Karpas-422 (cell line): Measurements from ENCODE around the gene SPARCL1. TPM values are rescaled to one million over a fixed set of nuclear protein-coding genes. Genes with fewer than 3 reads are reported as not detected.

Source experiments
- DNase-seq: peaks from one replicate; pipeline ENCODE4 v3.0.0-alpha.2; 2015
- H2AFZ ChIP-seq: fragments of 200-600 bp; sonication (generic); 2 replicates; pipeline ENCODE4 v1.6.1; 2014; ENCODE audit warnings: antibody characterized with exemption, low read length, mixed read lengths
- H3K27ac ChIP-seq: fragments of 200-600 bp; sonication (generic); 2 replicates; pipeline ENCODE4 v1.5.1; 2014; ENCODE audit warnings: mild to moderate bottlenecking, low read length, moderate library complexity
- H3K27me3 ChIP-seq: fragments of 200-600 bp; sonication (generic); 2 replicates; pipeline ENCODE4 v1.6.1; 2014; ENCODE audit warnings: low read length, mixed read lengths
- H3K36me3 ChIP-seq: fragments of 200-600 bp; sonication (generic); 2 replicates; pipeline ENCODE4 v1.6.1; 2014; ENCODE audit warnings: low read length, mixed read lengths; ENCODE audit not compliant: insufficient read depth
- H3K4me1 ChIP-seq: fragments of 200-600 bp; sonication (generic); 2 replicates; pipeline ENCODE4 v1.6.1; 2014; ENCODE audit warnings: mild to moderate bottlenecking, low read length, mixed read lengths
- H3K4me2 ChIP-seq: fragments of 200-600 bp; sonication (generic); 2 replicates; pipeline ENCODE4 v1.6.1; 2014; ENCODE audit warnings: low read length, low read depth, mild to moderate bottlenecking; ENCODE audit not compliant: poor library complexity, severe bottlenecking
- H3K4me3 ChIP-seq: fragments of 200-600 bp; sonication (generic); 2 replicates; pipeline ENCODE4 v1.5.1; 2014; ENCODE audit warnings: mild to moderate bottlenecking, antibody characterized with exemption, low read length, mixed read lengths
- H3K79me2 ChIP-seq: fragments of 200-600 bp; sonication (generic); 2 replicates; pipeline ENCODE4 v1.6.1; 2014; ENCODE audit warnings: mild to moderate bottlenecking, low read length, mixed read lengths
- H3K9ac ChIP-seq: fragments of 200-600 bp; sonication (generic); 2 replicates; pipeline ENCODE4 v1.6.0; 2014; ENCODE audit warnings: low read length
- H3K9me2 ChIP-seq: fragments of 200-600 bp; sonication (generic), shearing (Covaris generic); replicated peaks from 2 replicates; pipeline ENCODE4 v1.6.0; 2014; ENCODE audit warnings: mild to moderate bottlenecking, low read length, moderate library complexity; ENCODE audit not compliant: insufficient read depth
- H3K9me3 ChIP-seq: fragments of 300-700, 200-600 bp; sonication (generic); 2 replicates; pipeline ENCODE4 v1.6.1; 2014; ENCODE audit warnings: low read length, mixed read lengths
- H4K20me1 ChIP-seq: fragments of 200-600 bp; sonication (generic); 2 replicates; pipeline ENCODE4 v1.6.1; 2014; ENCODE audit warnings: mild to moderate bottlenecking, antibody characterized with exemption, low read length, low read depth; ENCODE audit not compliant: insufficient read depth
- total RNA-seq: library from RNA; depleted of rRNA; stranded (reverse); fragments of >200 nt; shearing (Covaris generic); gene quantifications from 2 replicates; pipeline ENCODE4 v1.2.3, GENCODE V29; 2014; ENCODE audit warnings: low replicate concordance

SPARCL1 gene
- total RNA-seq, 1 experiment from 2014 or later = 0.11 TPM

DNA sequence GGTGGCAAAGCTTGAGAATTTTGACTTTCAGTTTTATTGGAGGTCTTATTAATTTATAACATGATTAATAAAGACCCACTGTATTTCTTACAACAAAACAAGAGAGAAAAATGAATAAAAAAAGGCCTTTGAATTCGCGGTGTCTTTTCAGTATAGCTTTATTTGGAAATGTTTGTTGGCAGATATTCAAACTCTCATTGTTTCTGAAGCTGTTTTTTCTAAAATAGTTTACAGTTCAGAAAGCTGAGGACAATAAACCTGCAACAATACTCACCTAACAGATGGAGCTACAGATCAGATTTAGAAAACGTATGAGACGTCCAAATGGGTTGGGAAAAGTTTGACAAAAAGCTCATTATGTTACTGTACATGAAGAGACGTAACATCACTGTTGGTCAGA lies 2.4 kb upstream of the SPARCL1 start:
- H3K4me2 ChIP-seq = no peak overlapping the region
- no peaks in the 10 kb centered on the region for H3K9me3 ChIP-seq

DNA sequence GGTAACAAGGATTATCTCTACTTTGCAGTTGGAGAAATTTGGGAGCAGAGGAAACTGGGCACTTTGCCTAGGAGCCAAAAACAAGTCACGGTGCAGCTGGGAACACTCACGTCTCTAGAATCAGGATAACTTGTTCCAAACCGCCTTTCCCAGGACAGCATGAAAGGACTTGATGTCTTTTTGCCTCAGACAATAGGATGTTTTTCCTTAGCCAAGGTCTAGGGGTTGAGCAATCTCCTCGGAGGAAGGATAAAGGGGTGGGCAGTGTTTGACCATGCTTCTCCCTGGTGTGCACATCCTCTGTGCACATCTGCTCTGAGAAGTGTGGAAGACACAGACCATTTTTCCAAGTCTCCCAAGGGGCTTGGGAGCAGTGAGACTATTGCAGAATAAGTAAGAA lies 1.7 kb upstream of the SPARCL1 start:
- Histone ChIP-seq H3K9me2 (no peaks in the 10 kb centered on the region), H3K4me2 (no peak overlapping the region), H3K79me2 (no peaks in the 10 kb centered on the region), H3K4me1 (peaks cover 32% of the 10 kb centered on the region), H4K20me1 (no peaks in the 10 kb centered on the region), H3K27me3 (no peaks in the 10 kb centered on the region), H3K27ac (no peak overlapping the region), H2AFZ (no peak overlapping the region), H3K36me3 (no peaks in the 10 kb centered on the region), H3K9me3 (no peaks in the 10 kb centered on the region), H3K9ac (no peak overlapping the region), H3K4me3 (no peak overlapping the region)
- no peak for DNase-seq

More for the DNA sequence above, 2.4 kb upstream of the SPARCL1 start:
- H3K4me3 ChIP-seq = no peak overlapping the region
- H4K20me1 ChIP-seq = no peaks in the 10 kb centered on the region
- no peaks in the 10 kb centered on the region for H3K36me3 ChIP-seq
- no peak overlapping the region for H2AFZ ChIP-seq
- peaks cover 32% of the 10 kb centered on the region for H3K4me1 ChIP-seq
- no peak for DNase-seq
- H3K9me2 ChIP-seq = no peaks in the 10 kb centered on the region
- no peaks in the 10 kb centered on the region for H3K79me2 ChIP-seq
- H3K27me3 ChIP-seq = no peaks in the 10 kb centered on the region
- H3K27ac ChIP-seq = no peak overlapping the region
- H3K9ac ChIP-seq = no peak overlapping the region

- Histone ChIP-seq H2AFZ (no peak overlapping the region), H3K79me2 (no peaks in the 10 kb centered on the region)
- DNase-seq = peak; percentile 51
These were observed 1.1 kb upstream of the SPARCL1 start for GRCh38 chr4:87530229-87530628.

DNA sequence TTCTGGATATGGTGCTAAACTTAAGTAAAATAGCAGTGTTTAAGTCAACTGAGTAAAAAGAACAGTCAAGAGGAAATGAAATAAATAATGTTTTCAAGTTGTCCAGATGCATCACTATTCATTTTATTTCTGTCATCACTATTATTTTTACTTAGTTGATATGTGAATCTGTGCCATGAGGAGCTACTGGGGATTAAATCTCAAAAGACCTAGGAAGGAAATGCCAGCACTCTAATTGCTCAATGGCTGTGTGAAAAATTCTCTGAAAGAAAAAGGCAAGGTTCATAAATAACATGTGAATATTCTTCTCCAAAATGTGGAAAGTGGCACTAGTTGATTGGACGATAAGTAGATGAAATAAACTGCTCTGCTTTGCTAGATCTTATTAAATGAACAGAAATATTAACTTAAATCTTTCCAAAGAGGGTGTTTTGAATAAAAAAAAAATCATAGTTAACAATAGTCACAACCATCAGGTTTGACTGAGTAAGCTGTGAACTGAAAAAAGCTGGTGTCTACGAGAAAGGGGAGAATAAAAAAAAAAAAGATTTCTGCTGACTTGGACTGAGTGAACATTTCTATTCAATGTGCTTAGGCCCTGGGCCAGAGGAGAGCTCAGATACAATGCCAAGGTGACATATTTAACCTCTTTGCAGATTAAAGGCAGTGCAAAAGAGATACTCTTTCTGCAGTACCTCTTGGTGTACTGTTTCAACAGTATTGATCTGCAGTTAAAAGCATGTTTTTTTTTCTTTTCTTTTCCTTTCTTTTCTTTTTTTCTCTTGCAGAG lies 1.6 kb downstream of the SPARCL1 start:
- peaks cover 4% of the 10 kb centered on the region; the same call in 1 of the 2 replicates for H3K9me3 ChIP-seq
- no peak for DNase-seq
- no peak overlapping the region for H3K27ac ChIP-seq

More at GRCh38 chr4:87530229-87530628, 1.1 kb upstream of the SPARCL1 start:
- H3K4me1 ChIP-seq = peaks cover 32% of the 10 kb centered on the region
- H3K9ac ChIP-seq = no peak overlapping the region
- no peaks in the 10 kb centered on the region for H3K27me3 ChIP-seq
- H4K20me1 ChIP-seq = no peaks in the 10 kb centered on the region
- peak overlapping the region; percentile 31 for H3K4me2 ChIP-seq
- no peaks in the 10 kb centered on the region for H3K36me3 ChIP-seq
- H3K9me2 ChIP-seq = no peaks in the 10 kb centered on the region
- no peak overlapping the region for H3K27ac ChIP-seq
- no peaks in the 10 kb centered on the region for H3K9me3 ChIP-seq
- no peak overlapping the region for H3K4me3 ChIP-seq

GRCh38 chr4:87525636-87526295 lies 3.4 kb downstream of the SPARCL1 start:
- Histone ChIP-seq H4K20me1 (no peaks in the 10 kb centered on the region), H3K27ac (no peak overlapping the region), H3K79me2 (no peaks in the 10 kb centered on the region), H3K9me3 (peaks cover 4% of the 10 kb centered on the region; the same call in 1 of the 2 replicates), H2AFZ (no peak overlapping the region), H3K36me3 (no peaks in the 10 kb centered on the region), H3K27me3 (no peaks in the 10 kb centered on the region), H3K4me2 (no peak overlapping the region), H3K4me1 (peaks cover 67% of the 10 kb centered on the region), H3K9me2 (no peaks in the 10 kb centered on the region), H3K9ac (no peak overlapping the region), H3K4me3 (no peak overlapping the region)
- DNase-seq = no peak

More for the DNA sequence above, 1.6 kb downstream of the SPARCL1 start:
- Histone ChIP-seq H3K4me1 (peaks cover 48% of the 10 kb centered on the region), H4K20me1 (no peaks in the 10 kb centered on the region), H3K27me3 (no peaks in the 10 kb centered on the region), H3K9ac (no peak overlapping the region), H3K4me3 (no peak overlapping the region), H3K4me2 (peak overlapping the region; percentile 31), H3K36me3 (no peaks in the 10 kb centered on the region), H2AFZ (no peak overlapping the region), H3K9me2 (no peaks in the 10 kb centered on the region), H3K79me2 (no peaks in the 10 kb centered on the region)

DNA sequence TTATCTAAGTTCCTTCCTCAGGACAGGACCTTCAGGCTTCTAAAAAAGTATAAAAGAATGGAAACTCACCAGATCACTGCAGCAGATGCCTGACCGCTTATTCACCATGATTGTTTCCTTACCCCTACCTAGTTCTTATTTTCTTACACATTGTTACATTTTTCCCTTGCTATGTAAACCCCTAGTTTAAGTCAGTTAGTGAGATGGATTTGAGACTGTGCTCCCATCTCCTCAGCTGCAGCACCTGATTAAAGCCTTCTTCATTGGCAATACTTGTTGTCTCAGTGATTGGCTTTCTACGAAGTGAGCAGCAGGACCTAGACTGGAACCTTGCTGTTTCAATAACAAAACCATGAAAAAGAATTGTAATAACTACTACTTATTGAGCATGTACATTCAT lies 4.7 kb downstream of the SPARCL1 start:
- no peaks in the 10 kb centered on the region for H3K9me2 ChIP-seq
- no peak overlapping the region for H3K9ac ChIP-seq
- H3K4me2 ChIP-seq = no peak overlapping the region
- H3K4me3 ChIP-seq = no peak overlapping the region
- H4K20me1 ChIP-seq = no peaks in the 10 kb centered on the region
- H3K27ac ChIP-seq = no peak overlapping the region
- H3K9me3 ChIP-seq = peaks cover 4% of the 10 kb centered on the region; the same call in 1 of the 2 replicates
- H3K36me3 ChIP-seq = no peaks in the 10 kb centered on the region
- no peaks in the 10 kb centered on the region for H3K79me2 ChIP-seq
- DNase-seq = no peak
- peaks cover 70% of the 10 kb centered on the region for H3K4me1 ChIP-seq
- no peak overlapping the region for H2AFZ ChIP-seq
- no peaks in the 10 kb centered on the region for H3K27me3 ChIP-seq

DNA sequence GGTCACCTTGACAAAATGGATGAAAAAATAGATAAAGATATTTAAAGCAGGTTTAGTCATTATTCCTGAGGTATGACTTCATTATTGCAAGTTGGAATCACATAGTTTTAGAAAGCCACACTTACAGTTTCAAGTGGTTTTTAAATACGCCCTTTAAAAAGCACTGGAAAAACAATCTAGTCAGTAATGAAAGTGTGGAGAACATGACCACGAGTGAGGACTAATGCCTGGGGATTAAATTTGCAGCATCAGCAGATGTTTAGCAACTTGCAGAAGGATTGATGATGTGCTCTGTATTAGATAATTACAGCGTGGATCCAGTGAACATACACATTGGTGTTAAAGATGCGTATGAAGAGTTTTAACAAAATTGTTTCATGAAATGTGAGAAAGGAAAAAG lies 5.9 kb downstream of the SPARCL1 start:
- H2AFZ ChIP-seq = no peak overlapping the region
- no peak overlapping the region for H3K9ac ChIP-seq
- H3K9me3 ChIP-seq = peaks cover 4% of the 10 kb centered on the region; the same call in 1 of the 2 replicates
- no peaks in the 10 kb centered on the region for H3K36me3 ChIP-seq
- no peak overlapping the region for H3K4me3 ChIP-seq
- H4K20me1 ChIP-seq = no peaks in the 10 kb centered on the region
- no peak overlapping the region for H3K27ac ChIP-seq
- no peak for DNase-seq
- H3K4me2 ChIP-seq = no peak overlapping the region
- no peaks in the 10 kb centered on the region for H3K9me2 ChIP-seq
- H3K4me1 ChIP-seq = peaks cover 61% of the 10 kb centered on the region
- H3K79me2 ChIP-seq = no peaks in the 10 kb centered on the region
- no peaks in the 10 kb centered on the region for H3K27me3 ChIP-seq

GRCh38 chr4:87521757-87522374 lies 7.3 kb downstream of the SPARCL1 start:
- peaks cover 50% of the 10 kb centered on the region for H3K4me1 ChIP-seq
- peak overlapping the region; percentile 92 for H3K27ac ChIP-seq
- peaks cover 4% of the 10 kb centered on the region; the same call in 1 of the 2 replicates for H3K9me3 ChIP-seq
- H4K20me1 ChIP-seq = no peaks in the 10 kb centered on the region
- H3K9ac ChIP-seq = peak overlapping the region; percentile 54
- no peaks in the 10 kb centered on the region for H3K36me3 ChIP-seq
- no peaks in the 10 kb centered on the region for H3K9me2 ChIP-seq
- peak overlapping the region; percentile 39 for H3K4me3 ChIP-seq
- no peaks in the 10 kb centered on the region for H3K27me3 ChIP-seq
- peak; percentile 97 for DNase-seq
- no peaks in the 10 kb centered on the region for H3K79me2 ChIP-seq
- H2AFZ ChIP-seq = 0 out of 2 replicates have a peak overlapping the region, but pooled peaks have one; percentile 49
- peak overlapping the region; percentile 72 for H3K4me2 ChIP-seq
